Thyroid gland (tissue), 4 donors: Measurements from ENCODE around the gene COQ4. TPM values are rescaled to one million over a fixed set of nuclear protein-coding genes. Genes with fewer than 3 reads are reported as not detected.

Experiments used
- DNase-seq, 2 donors: peaks; one replicate each; pipeline ENCODE4 v3.0.0-alpha.2; 2019
- H3K27ac ChIP-seq, 3 donors: fragments of 200-600 bp; sonication (generic); 1 replicate in 2 of 3; 2 replicates in 1 of 3; pipeline ENCODE4 v1.5.1; 2016 to 2019; ENCODE audit warnings: mild to moderate bottlenecking in 1 of 3, moderate library complexity in 1 of 3
- H3K27me3 ChIP-seq: fragments of 200-600 bp; sonication (generic); one replicate; pipeline ENCODE4 v1.5.1; 2019
- H3K36me3 ChIP-seq, 2 donors: fragments of 200-600 bp; sonication (generic); one replicate each; pipeline ENCODE4 v1.5.1; 2016 to 2019
- H3K4me1 ChIP-seq, 2 donors: fragments of 200-600 bp; sonication (generic); one replicate each; pipeline ENCODE4 v1.5.1; 2017 to 2019
- H3K4me3 ChIP-seq, 3 donors: fragments of 200-600 bp; sonication (generic); replicated peaks in 1 of 3; 1 replicate in 2 of 3; 2 replicates in 1 of 3; pipeline ENCODE4 v1.5.1; 2016; ENCODE audit warnings: mild to moderate bottlenecking in 1 of 3
- H3K9me3 ChIP-seq: fragments of 200-600 bp; sonication (generic); one replicate; pipeline ENCODE4 v1.5.1; 2017
- CTCF ChIP-seq, 6 experiments: fragments of 200-600 bp in 3 of 6; fragments of 450-650 bp in 3 of 6; sonication (generic) in 3 of 6; IDR thresholded peaks; one replicate each; pipeline ENCODE4 v1.5.1; 2016 to 2019; ENCODE audit warnings: antibody characterized with exemption in 6 of 6, mild to moderate bottlenecking in 2 of 6, inconsistent platforms in 1 of 6, moderate library complexity in 1 of 6
- POLR2A ChIP-seq, 2 donors: fragments of 450-650 bp; IDR thresholded peaks; one replicate each; pipeline ENCODE4 v1.6.1; 2017; ENCODE audit warnings: antibody characterized with exemption in 2 of 2, mild to moderate bottlenecking in 2 of 2, moderate library complexity in 1 of 2
- WGBS, 2 donors: methylation state at CpG; one replicate each; pipeline ENCODE4 v1.1.5; 2017; 5-methylcytosine and 5-hydroxymethylcytosine counted together
- intact Hi-C: fragments of 100-400 bp; cut with DNase I; formaldehyde crosslinking; loops from one replicate; pipeline ENCODE4 v1.15.1; 2023
- total RNA-seq, 4 donors: library from RNA; depleted of rRNA; stranded (reverse); fragments of >200 nt; gene quantifications; one replicate each; pipeline ENCODE4 v1.2.3, GENCODE V29; 2016

COQ4 gene
- total RNA-seq, 4 donors from 2014 or later = 71.8 to 137 (median 108) TPM

- intact Hi-C loops = loop anchor here (2.0 kb wide), 1 partner anchor 47 kb away; no protein-coding TSS in a partner anchor
- Histone ChIP-seq H3K36me3 (peaks cover 15 to 30% of the 10 kb centered on the region in 2 donors), H3K4me1 (peaks cover 0 to 18% of the 10 kb centered on the region in 2 donors), H3K27me3 (no peaks in the 10 kb centered on the region), H3K27ac (no peak overlapping the region), H3K9me3 (no peaks in the 10 kb centered on the region), H3K4me3 (peak overlapping the region in 2 of 3 donors; percentile 59 to 79)
- WGBS, 2 donors = 29 to 34% methylated on average over 12 to 13 of the region's 13 CpGs
- TF ChIP-seq POLR2A (IDR thresholded peaks at IDR 0.05) (no peak), CTCF (IDR thresholded peaks at IDR 0.05) (peak; percentile 34 to 75 (median 62))
- peak; percentile 73 to 77 for DNase-seq
These were observed 18.8 kb downstream of the COQ4 start for GRCh38 chr9:128341435-128341849.

GRCh38 chr9:128342971-128343680 is 20.5 kb downstream of the COQ4 start:
- no peak for DNase-seq
- Histone ChIP-seq H3K4me1 (peaks cover 0 to 18% of the 10 kb centered on the region in 2 donors), H3K36me3 (peaks cover 28 to 38% of the 10 kb centered on the region in 2 donors), H3K4me3 (no peak overlapping the region), H3K27me3 (no peaks in the 10 kb centered on the region), H3K9me3 (no peaks in the 10 kb centered on the region), H3K27ac (no peak overlapping the region)
- WGBS, 2 donors = 90 to 93% methylated on average over 6 to 8 of the region's 8 CpGs
- TF ChIP-seq POLR2A (IDR thresholded peaks at IDR 0.05) (no peak), CTCF (IDR thresholded peaks at IDR 0.05) (no peak)
- intact Hi-C loops = no loop called here

GRCh38 chr9:128343855-128344254 is 21.2 kb downstream of the COQ4 start:
- 95 to 100% methylated on average over 4 of the region's 4 CpGs for WGBS, 2 donors
- Histone ChIP-seq H3K27ac (no peak overlapping the region), H3K9me3 (no peaks in the 10 kb centered on the region), H3K4me1 (peaks cover 0 to 15% of the 10 kb centered on the region in 2 donors), H3K27me3 (no peaks in the 10 kb centered on the region), H3K4me3 (no peak overlapping the region), H3K36me3 (peaks cover 35 to 45% of the 10 kb centered on the region in 2 donors)
- no peak for DNase-seq
- intact Hi-C loops = no loop called here
- TF ChIP-seq CTCF (IDR thresholded peaks at IDR 0.05) (no peak), POLR2A (IDR thresholded peaks at IDR 0.05) (no peak)

GRCh38 chr9:128344931-128345605 is 22.4 kb downstream of the COQ4 start:
- DNase-seq = no peak
- intact Hi-C loops = no loop called here

More at GRCh38 chr9:128344931-128345605, 22.4 kb downstream of the COQ4 start:
- no peak overlapping the region for H3K4me3 ChIP-seq
- TF ChIP-seq CTCF (IDR thresholded peaks at IDR 0.05) = no peak
- TF ChIP-seq POLR2A (IDR thresholded peaks at IDR 0.05) = no peak
- 94 to 97% methylated on average over 18 to 23 of the region's 28 CpGs for WGBS, 2 donors
- peaks cover 0 to 10% of the 10 kb centered on the region in 2 donors for H3K4me1 ChIP-seq
- no peaks in the 10 kb centered on the region for H3K27me3 ChIP-seq
- H3K27ac ChIP-seq = no peak overlapping the region
- peaks cover 39 to 51% of the 10 kb centered on the region in 2 donors for H3K36me3 ChIP-seq
- H3K9me3 ChIP-seq = no peaks in the 10 kb centered on the region
